Measurements from ENCODE around the gene DIP2C. TPM values are rescaled to one million over a fixed set of nuclear protein-coding genes. Genes with fewer than 3 reads are reported as not detected.
A peak's percentile ranks its signal among the peaks of the same experiment; 100 is the strongest.

Gene DIP2C
- polyA plus RNA-seq, 1 of the 3 experiments (the other 2 are of a cell fraction) = 8.7 TPM

- Histone ChIP-seq H2AFZ (ENCODE audit: low read depth) (no peak overlapping the region), H3K79me2 (ENCODE audit: insufficient read depth) (no peaks in the 10 kb centered on the region), H3K27ac (ENCODE audit: low read depth in 2 of 2, low read length in 1 of 2) (peak overlapping the region; percentile 50 to 66; a peak in 3 of 4 replicates), H4K20me1 (ENCODE audit: insufficient read depth) (no peaks in the 10 kb centered on the region), H3K4me1 (ENCODE audit: control insufficient read depth in 1 of 2, insufficient read depth in 2 of 2, low read depth in 1 of 2, low read length in 1 of 2) (peaks cover 0 to 3% of the 10 kb centered on the region in 2 experiments; a peak in 2 of 4 replicates), H3K36me3 (replicated peaks in 1 of 2; ENCODE audit: control insufficient read depth in 1 of 2, insufficient read depth in 2 of 2, low read length in 1 of 2) (peaks cover 12 to 17% of the 10 kb centered on the region in 2 experiments), H3K4me3 (ENCODE audit: low read depth in 2 of 2, low read length in 1 of 2) (no peak overlapping the region), H3K27me3 (ENCODE audit: insufficient read depth) (no peaks in the 10 kb centered on the region), H3F3A (replicated peaks; ENCODE audit: insufficient read depth) (peaks cover 20% of the 10 kb centered on the region), H3K9me3 (no peaks in the 10 kb centered on the region), H3K4me2 (no peak overlapping the region), H3K9me2 (no peaks in the 10 kb centered on the region), H3K9ac (no peak overlapping the region)
- 21% methylated on average over 4 of the region's 4 CpGs for WGBS (ENCODE audit: low lambda C conversion rate)
- no peak for DNase-seq
- ChIA-PET POLR2A (no interaction called here), CTCF (no interaction called here)
- TF ChIP-seq MEF2A (IDR thresholded peaks at IDR 0.05; ENCODE audit: borderline replicate concordance, low read depth) (no peak), JUND (IDR thresholded peaks at IDR 0.05) (peak; percentile 74), NRF1 (IDR thresholded peaks at IDR 0.05; ENCODE audit: low read depth, low read length) (no peak), RCOR1 (IDR thresholded peaks at IDR 0.05; ENCODE audit: low read length) (no peak), USF2 (IDR thresholded peaks at IDR 0.05; ENCODE audit: borderline replicate concordance, low read depth, low read length) (no peak), MAX (IDR thresholded peaks at IDR 0.05; ENCODE audit: low read depth) (peak; percentile 45; the same call in 1 of the 2 replicates), FOXJ3 (CRISPR knock-in tag; IDR thresholded peaks at IDR 0.05) (no peak), EP300 (IDR thresholded peaks at IDR 0.05; ENCODE audit: borderline replicate concordance in 1 of 2, low read depth in 1 of 2, low read length in 1 of 2) (peak; percentile 9 to 44; a peak in 1 of 4 replicates), PBX3 (IDR thresholded peaks at IDR 0.05) (peak; percentile 56), TCF12 (IDR thresholded peaks at IDR 0.05) (peak; percentile 80), ELF1 (IDR thresholded peaks at IDR 0.05) (no peak), CHD2 (IDR thresholded peaks at IDR 0.05; ENCODE audit: low read length, partially characterized antibody) (no peak), CTCF (IDR thresholded peaks at IDR 0.05) (no peak), FOSL2 (IDR thresholded peaks at IDR 0.05; ENCODE audit: borderline replicate concordance, low read depth) (peak; percentile 83)
Observed at GRCh38 chr10:404346-404745, 285.1 kb downstream of the DIP2C start.

- Histone ChIP-seq H3K9me2 (no peaks in the 10 kb centered on the region), H3K27ac (ENCODE audit: low read depth in 2 of 2, low read length in 1 of 2) (no peak overlapping the region), H3K9me3 (no peaks in the 10 kb centered on the region), H3K27me3 (ENCODE audit: insufficient read depth) (no peaks in the 10 kb centered on the region), H3K36me3 (replicated peaks in 1 of 2; ENCODE audit: control insufficient read depth in 1 of 2, insufficient read depth in 2 of 2, low read length in 1 of 2) (no peaks in the 10 kb centered on the region), H3F3A (replicated peaks; ENCODE audit: insufficient read depth) (no peaks in the 10 kb centered on the region), H3K4me2 (no peak overlapping the region), H4K20me1 (ENCODE audit: insufficient read depth) (no peaks in the 10 kb centered on the region), H3K4me3 (ENCODE audit: low read depth in 2 of 2, low read length in 1 of 2) (no peak overlapping the region), H2AFZ (ENCODE audit: low read depth) (no peak overlapping the region), H3K9ac (no peak overlapping the region), H3K79me2 (ENCODE audit: insufficient read depth) (no peaks in the 10 kb centered on the region), H3K4me1 (ENCODE audit: control insufficient read depth in 1 of 2, insufficient read depth in 2 of 2, low read depth in 1 of 2, low read length in 1 of 2) (no peaks in the 10 kb centered on the region; a peak in 1 of 4 replicates)
- TF ChIP-seq IRF3 (IDR thresholded peaks at IDR 0.05; ENCODE audit: low read depth, low read length) (no peak), TEAD4 (IDR thresholded peaks at IDR 0.05; ENCODE audit: borderline replicate concordance, insufficient read depth) (no peak), FOXJ3 (CRISPR knock-in tag; IDR thresholded peaks at IDR 0.05) (no peak), RFX5 (IDR thresholded peaks at IDR 0.05; ENCODE audit: low read length) (no peak), JUND (IDR thresholded peaks at IDR 0.05) (no peak), SMC3 (IDR thresholded peaks at IDR 0.05; ENCODE audit: low read depth, low read length) (no peak), NFIC (IDR thresholded peaks at IDR 0.05; ENCODE audit: borderline replicate concordance) (no peak), ELF1 (IDR thresholded peaks at IDR 0.05) (no peak), MAX (IDR thresholded peaks at IDR 0.05; ENCODE audit: low read depth) (no peak), GATA2 (CRISPR knock-in tag; IDR thresholded peaks at IDR 0.05) (no peak)
- ChIA-PET CTCF (interaction anchor here (1.4 kb wide), 1 partner anchor 13 kb away, joined by 3 read pairs; no protein-coding TSS in a partner anchor), POLR2A (no interaction called here)
- WGBS (ENCODE audit: low lambda C conversion rate) = 87% methylated on average over 22 of the region's 22 CpGs
- DNase-seq = no peak
Observed at GRCh38 chr10:398954-399353, 290.5 kb downstream of the DIP2C start.
